GM19395 (cell line): ENCODE results near the gene GNA12.

Source experiments
- ATAC-seq: cut with Tn5 transposase; IDR thresholded peaks from one replicate; pipeline ENCODE4 v1.9.1; 2021; ENCODE audit warnings: mild to moderate bottlenecking, moderate library complexity; ENCODE audit not compliant: unreplicated experiment

The GNA12 gene

DNA sequence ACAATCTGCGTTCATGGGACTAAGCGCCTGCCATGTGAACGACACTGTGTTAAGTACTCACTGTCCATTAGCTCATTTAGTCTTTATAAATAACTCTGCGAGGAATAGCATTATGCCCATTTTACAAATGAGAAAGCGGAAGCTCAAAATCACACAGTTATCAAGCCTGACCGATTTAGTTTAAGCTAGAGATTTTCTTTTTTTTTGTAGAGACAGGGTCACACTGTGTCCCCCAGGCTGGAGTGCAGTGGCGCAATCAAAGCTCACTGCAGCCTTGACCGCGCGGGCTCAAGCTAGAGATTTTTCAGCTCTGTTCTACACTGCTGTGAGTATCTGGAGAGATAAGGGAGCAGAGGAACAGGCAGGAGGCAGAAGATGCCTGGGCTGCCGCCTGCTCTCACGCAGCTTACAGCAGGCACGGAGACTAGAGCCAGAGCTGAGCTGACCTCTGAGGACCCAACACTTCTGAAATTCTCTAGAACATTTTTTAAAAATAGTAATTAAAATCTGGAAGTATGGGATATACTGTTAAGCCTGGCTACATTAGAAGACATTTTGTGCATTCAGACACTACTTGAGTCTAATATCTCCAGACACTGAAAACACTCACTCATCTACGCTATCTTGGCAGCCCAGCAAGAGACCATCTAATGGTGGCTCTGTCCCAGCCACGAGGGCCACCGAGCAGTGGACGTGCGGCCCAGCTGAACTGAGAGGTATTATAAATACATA lies 38.7 kb downstream of the GNA12 start:
- no peak for ATAC-seq

DNA sequence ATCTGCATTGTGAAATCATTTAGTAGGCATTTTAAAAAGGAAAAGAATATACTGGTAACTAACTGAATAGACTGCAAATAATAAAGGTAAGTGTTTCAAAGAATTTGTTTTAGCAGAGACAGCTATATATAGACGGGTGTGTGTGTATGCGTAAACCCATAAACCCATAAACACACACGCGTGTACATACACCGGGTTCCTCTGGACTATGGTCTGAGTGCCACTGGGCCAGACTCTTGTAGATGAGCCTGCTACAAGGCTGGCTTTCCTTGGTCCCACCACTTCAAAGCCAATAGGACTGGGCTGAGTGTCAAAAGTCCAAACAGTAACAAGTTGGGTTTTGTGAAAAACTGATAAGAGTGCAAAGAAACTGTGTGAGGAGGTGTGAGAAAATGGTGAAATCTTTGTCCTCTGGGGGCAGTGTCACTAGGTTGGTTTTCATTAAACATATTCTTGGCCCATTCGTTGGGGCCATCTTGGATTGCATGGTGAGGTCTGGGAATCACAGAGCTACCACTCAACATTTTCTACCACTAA lies 39.8 kb downstream of the GNA12 start:
- no peak for ATAC-seq

DNA sequence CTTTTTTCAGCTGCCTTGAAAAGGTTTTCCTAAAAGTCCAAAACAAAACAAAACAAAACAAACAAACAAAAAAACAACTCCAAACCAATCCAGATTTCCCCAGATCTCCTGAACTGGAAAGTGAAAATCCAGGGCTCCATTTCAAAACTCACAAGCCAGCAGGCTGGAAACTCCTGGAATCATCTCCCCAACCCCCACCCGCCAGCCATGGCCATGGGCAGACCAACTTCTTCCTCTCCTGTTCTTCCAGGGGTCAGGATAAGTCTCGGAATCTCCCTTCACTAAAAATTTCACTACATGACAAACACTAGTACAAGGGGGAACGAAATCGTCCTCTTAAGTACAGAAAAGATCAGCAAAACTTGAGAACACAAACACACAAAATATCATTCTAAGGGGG lies 40.4 kb downstream of the GNA12 start:
- ATAC-seq = no peak

DNA sequence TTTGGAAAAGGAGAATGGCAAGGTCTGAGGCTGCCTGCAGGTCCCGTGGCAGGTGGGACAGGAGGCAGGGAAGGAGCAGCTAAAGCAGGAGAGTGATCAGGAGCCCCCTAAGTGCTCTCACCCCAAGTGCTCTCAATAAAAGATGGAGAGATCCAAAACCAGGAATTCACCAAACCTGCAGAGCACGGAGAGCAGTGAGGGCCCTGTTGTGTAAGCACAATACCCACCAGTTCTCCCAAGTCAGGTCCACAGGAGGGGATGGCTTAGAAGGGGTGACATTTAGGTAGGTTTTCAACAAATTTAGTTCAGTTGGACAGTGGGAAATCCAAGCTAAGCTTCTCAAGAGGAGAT lies 40.8 kb downstream of the GNA12 start:
- ATAC-seq = no peak

DNA sequence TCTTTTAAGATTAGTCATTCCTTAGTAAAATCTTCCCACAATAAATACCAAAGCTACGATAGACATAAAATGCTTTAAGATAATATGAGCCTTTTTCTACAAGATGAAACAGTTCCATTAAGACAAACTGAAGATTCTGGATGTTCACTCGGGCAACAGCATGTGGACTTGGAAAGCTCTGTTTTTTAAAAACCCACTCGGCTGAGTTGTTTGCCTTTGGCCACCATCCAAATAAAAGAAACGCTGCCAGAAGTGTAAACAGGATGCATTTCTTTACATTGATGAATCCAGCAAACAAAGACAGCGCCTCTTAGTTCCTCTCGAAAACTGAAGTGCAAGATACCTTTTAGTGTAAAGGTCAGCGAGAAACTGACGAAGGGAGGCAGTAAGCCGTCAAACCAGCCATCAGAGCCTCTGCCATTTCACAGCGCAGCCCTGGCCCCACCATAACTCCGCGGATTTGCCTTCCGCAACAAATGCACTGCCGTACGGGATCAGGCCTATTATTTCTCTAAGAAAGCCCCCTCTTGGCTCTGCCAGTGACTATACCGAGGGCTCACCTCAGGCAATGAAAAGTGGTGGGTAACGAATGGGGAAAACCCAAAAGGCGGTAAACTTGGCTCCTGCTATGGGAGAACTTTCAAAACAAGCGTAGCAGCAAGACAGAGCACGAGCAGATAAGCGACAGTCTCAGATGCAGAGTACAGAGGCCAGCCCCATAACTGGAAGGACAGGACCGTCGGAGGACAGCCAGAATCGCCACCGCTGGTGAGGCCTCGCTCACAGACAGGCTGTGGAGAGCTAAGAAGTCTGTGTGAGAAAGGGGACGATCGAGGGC lies 41.4 kb downstream of the GNA12 start:
- ATAC-seq = no peak

DNA sequence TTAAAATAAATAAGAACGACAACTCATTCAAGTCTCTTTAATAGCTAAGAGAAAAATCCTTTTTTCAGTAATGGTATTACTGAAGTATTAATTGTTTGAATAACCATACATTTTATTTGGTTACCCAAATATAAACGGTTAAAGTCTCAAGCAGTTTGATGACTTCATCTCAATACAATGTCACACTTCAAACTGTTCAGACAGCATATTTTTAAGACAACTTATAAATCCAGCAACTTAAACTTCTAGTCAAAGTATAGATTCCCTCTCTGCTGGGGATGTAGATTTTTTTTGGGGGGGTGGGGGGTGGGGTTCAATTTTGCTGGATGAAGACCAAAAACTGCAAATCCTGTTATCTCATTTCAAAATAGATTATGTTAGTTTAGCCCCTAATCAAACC lies 42.0 kb downstream of the GNA12 start:
- ATAC-seq = no peak

DNA sequence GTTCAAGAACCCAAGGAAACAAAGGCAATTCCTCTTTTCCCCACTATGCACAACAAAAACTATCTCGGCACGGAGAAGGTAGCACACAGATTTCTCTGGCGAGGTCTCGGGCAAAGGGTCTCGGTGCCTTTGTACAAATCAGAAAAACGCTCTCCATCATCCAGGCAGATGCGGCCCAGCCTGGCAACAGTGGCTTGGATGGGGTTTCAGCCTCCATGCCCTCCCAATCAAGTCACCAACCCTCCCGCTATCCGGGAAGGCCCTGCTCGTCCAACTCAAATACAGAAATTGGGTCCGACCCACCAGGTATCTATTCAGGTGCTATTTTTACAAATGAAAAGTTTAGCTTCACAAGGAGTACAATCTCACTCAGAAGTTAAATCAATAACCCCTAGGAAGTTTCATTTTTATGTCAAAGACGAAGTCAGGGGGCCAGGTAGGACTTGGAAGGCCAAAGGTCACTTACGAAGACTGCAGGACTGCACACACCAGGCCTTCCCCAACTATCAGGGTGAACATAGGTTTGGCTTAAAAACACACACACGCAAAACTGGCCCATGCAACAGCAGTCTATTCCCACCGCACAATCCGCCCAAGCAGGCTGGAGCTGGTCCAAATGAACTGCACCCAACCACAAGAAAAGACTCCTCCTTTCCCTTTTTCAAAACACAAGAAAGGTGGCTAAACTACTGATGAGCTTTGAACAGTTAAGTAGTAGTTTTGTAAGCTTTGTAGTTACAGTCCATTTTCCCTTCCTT lies 43.0 kb downstream of the GNA12 start:
- ATAC-seq = no peak

DNA sequence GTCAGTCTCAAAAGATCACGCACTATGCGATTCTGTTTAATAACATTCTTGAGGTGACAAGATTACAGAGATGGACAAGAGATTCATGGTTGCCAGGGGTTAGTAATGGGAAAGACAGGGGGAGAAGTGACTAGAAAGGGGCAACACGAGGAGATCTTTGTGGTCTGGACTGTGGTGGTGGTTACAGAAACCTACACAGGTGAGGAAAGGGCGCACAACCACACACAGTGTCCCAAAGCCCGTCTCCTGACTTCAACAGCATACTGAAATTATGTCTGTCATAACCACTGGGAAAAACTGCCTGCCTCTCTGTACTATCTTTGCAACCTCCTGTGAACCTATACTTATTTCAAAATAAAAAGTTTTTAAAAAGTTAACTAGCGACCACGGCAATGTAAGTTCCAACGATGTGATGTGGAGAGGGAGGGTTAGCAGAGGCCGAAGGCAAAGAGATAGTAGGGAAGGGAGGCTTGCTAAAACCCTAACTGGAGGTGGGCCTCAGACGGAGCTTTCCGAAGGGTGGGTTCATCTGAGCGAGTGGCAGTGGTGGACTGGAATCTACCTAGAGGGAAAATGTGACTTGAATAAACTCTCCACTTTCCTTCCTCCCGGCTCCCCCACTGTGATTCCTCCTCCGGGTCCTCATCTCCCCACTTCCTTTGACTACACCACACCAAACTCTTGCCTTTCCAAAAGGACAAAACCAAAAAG lies 43.7 kb downstream of the GNA12 start:
- ATAC-seq = no peak

DNA sequence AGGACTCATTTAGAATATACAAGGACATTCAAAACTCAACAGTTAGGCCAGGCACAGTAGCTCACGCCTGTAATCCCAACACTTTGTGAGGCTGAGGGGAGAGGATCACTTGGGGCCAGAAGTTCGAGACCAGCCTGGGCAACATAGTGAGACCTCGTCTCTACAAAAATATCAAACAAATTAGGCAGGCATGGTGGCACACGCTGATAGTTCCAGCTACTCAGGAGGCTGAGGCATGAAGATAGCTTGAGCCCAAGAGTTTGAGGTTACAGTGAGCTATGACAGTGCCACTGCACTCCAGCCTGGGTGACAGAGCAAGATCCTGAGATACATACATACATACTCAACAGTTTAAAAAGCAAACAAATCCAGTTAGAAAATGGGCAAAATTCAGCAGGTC lies 44.9 kb downstream of the GNA12 start:
- no peak for ATAC-seq

DNA sequence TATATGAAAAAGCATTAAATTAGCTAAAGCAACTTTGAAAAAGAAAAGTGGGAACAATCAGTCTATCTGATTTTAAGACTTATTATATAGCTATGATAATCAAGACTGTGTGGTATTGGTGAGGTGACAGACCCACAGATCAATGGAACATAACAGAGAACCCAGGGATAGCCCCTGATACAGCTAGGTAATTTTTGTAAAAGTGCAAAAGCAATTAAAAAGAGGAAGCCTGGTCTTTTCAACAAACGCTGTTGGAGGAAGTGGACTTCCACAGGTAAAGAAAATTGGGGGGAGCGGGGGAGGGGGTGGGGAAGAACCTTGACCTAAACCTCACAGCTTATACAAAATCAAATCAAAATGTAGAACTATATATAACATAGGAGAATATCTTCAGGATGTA lies 45.4 kb downstream of the GNA12 start:
- no peak for ATAC-seq

DNA sequence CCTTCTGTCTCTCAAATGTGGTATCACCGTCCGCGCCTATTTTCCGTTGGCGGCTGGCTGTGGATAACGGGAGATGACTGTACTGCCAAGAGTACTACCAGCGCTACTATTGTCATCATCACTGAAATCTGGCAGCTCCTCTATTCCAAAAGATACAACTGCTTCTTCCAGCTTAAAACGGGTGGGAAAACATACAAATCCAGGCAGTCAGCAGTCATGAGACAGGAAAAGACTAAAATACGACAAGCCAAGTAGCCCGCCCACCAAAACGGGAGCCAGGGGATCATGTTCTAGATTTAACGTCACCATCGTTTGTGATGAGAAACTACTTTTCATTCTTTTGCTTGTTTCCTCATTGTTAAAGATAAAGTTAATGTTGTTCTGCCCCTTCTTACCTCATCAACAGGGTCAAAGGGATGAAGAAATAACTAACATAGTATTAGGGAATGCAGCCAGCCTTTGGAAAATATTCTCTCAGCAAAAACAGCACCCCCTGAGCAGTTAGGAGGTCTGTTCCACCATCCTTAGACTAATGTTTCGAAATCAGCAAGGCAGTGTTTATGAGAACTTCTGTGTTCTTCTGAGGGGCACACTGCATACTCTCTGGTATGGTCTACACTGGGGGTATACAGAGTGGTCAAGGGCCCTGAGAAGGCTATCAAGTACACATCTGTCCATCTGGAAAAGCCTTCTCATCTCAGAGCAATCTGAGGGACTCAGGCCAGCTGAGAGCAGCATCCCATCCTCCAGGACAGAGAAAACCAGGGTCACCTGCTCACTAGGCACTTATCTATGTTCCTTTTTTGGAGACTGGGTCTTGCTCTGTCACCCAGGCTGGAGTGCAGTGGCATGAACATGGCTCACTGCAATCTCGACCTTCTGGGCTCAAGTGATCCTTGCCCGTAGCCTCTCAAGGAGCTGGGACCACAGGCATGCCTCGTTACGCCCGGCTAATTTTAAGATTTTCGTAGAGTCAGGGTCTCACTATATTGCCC lies 47.5 kb downstream of the GNA12 start:
- no peak for ATAC-seq

DNA sequence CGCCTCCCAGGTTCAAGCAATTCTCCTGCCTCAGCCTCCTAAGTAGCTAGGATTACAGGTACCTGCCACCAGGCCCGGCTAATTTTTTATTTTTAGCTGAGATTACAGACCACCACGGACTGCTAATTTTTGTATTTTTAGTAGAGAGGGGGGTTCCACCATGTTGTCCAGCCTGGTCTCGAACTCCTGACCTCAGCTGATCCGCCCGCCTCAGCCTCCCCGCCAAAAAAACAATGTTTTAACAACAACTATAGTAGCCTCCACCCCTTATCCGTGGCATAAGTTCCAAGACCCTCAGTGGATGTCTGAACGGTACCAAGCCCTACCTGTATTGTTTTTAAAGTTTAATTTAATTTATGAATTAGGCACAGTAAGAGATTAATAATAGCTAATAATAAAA lies 48.2 kb downstream of the GNA12 start:
- no peak for ATAC-seq

DNA sequence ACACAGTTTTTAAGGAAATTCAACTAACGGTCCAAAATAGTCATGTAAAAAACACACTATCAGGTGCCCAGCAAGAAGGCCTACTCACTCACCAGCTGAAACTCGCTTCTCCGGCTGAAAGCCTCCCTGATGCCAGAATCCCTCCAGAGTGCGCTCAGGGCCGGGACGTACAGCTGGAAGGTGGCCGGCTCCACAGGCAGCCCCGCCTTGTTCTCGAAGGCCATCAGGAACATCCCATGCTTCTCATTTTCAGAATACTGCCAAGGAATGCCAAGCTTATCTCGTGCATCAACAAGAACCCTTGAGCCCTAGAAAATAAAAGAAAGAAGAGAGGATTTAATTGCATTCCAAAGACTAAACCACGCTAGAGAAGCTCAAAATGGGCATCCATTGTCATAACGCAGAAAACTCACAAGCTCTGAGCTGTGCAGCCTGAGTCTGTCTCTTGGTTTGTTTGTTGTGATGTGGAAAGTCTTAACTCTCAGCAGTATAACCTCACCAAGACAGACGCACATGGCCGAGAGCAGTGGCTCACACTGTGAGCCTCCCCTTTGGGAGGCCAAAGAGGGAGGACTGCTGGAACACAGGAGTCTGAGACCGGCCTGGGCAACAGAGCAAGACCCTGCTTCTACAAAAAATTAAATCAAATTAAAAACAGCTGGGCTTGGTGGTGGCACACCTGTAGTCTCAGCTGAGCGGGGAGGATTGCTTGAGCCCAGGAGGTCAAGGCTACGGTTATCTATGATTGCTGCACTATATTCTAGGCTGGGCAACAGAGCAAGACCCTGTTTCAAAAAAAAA lies 49.1 kb downstream of the GNA12 start:
- no peak for ATAC-seq

DNA sequence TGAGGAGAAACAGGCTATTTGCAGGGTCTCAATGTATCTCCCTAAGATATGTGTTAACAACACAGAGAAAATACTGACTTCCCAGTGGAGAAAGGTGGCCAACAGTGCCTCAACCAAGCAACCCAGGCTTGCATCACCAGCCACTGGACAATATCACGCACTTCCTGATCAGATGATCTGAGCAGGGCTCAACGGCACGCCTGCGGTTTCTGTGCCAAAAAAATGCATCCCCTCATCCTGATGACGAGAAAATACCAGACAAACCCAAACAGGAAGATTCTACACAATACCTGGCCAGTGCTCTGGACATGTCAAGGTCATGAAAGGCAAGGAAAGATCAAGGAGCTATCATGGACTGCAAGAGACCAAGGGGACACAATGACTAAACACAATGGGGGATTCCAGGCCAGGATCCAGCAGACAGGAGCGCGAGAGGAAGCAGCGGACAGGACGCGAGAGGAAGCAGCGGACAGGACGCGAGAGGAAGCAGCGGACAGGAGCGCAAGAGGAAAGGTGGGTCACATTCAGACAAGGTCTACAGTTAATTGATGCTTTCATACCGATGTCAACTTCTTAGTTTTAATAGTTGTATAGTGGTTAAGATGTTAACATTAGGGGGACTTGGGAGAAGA lies 51.1 kb downstream of the GNA12 start:
- no peak for ATAC-seq

DNA sequence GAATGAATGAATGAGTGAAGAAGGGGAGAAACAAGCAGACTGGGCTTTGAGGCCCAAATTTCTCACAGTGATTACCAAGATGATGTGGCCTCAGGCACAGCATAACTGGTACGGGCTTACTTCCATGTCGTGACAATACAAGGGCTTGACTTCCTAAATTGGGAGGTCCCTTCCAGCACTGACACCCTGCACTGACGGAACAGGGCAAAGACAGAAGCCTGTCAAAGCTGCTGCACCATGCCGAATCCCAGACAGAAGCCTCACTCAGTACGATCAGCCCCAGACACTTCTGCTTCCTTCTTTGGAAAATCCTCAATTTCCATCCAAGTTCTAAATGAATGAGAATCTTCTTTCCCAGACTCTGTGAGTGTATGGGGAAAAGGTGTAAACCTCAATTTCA lies 51.9 kb downstream of the GNA12 start:
- no peak for ATAC-seq

DNA sequence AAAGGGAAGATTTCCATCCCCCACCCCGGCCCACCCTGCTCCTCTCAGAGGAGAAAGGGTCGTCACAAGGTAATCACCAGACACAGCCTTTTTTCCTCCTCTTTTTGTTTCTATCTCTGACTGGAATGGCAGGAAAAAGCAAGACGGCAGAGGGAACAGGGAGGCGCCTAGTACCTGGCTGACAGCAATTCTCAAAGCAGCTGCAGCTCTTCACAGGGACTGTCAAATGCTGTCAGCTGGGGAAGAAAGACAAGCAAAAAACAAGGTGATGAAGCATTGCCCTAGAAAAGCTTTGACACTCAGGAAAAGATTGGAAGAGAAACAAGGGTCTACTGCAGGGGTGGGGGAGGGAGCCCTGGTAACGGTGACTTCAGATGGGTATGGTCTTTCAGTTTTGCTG lies 52.7 kb downstream of the GNA12 start:
- ATAC-seq = no peak

DNA sequence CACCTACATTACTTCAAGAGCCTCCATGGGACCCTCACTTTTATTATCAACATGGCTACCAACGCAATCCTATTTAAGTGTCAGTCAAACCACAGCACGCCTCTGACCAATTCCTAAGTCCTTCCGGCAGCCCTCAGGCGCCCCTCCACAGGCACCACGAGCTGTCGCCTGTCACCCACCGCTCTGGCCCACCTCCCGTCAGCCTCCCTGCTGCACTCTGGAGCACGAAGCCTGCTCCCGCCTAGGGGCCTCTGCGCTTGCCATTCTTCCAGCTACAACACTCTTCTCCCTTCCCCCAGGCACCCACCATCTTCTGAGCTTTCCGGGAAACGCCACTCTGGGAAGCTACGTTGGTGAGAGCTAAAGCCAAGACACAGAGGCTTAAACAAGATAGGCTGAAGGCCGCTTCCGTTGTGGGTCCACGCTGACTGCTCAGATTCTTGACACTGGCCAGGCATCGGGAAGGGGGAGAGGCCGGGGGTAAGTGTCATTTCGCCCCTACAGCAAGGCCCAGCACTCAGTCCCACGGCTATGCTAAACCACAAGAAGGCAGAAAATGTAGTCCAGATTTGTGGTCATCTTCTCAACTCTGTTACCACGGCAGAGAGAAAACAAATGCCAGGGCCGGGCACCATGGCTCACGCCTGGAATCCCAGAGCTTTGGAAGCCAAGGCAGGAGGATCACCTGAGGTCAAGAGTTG lies 56.7 kb downstream of the GNA12 start:
- ATAC-seq = no peak

DNA sequence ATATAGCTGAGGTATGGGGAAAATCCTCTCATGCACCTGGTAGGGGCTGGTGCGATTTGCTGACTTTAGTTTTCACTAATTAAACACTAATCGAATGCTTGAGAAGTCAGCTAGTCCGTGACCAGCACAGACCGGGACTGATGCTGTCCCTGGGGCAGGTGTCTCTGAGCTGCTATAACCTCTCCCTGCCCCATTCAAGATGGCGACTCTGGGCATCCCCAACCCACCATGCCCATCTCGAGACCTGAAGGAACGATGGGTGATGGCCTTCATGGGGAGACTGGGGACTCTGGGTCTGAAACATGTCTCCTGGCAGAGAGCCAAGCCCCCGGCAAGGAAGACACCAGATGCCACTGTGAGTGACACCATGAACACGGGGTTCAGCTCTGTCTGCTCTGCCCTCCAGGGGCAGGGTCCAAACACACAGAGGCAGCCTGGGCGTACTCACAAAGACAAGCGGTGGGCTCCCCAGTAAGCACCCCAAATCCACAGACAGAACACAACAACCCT lies 57.4 kb downstream of the GNA12 start:
- no peak for ATAC-seq
